ENCODE measurements around the gene SYNE1. TPM values are rescaled to one million over a fixed set of nuclear protein-coding genes. Genes with fewer than 3 reads are reported as not detected.

The SYNE1 gene
- total RNA-seq, 1 donor from 2014 or later, result 6.0 TPM

GRCh38 chr6:152135755-152136448, 501.3 kb downstream of the SYNE1 start:
- Histone ChIP-seq H3K4me1 (no peaks in the 10 kb centered on the region), H3K27ac (no peak overlapping the region), H2AFZ (replicated peaks) (no peak overlapping the region), H3K36me3 (no peaks in the 10 kb centered on the region), H3K4me3 (no peak overlapping the region), H4K20me1 (ENCODE audit: low read depth) (no peaks in the 10 kb centered on the region), H3K79me2 (ENCODE audit: low read depth) (no peaks in the 10 kb centered on the region), H3K9ac (no peak overlapping the region), H3K27me3 (no peaks in the 10 kb centered on the region), H3F3A (ENCODE audit: low read depth) (no peaks in the 10 kb centered on the region), H3K9me3 (ENCODE audit: low read depth) (no peaks in the 10 kb centered on the region), H3K4me2 (no peak overlapping the region)
- H3K27ac Mint-ChIP-seq, result no peak overlapping the region
- peaks cover 10% of the 10 kb centered on the region for H3K36me3 Mint-ChIP-seq
- no peak overlapping the region for H3K4me3 Mint-ChIP-seq
- no peaks in the 10 kb centered on the region for H3K9me3 Mint-ChIP-seq
- no peak for DNase-seq (ENCODE audit: low spot score)
- H3K4me1 Mint-ChIP-seq, result no peaks in the 10 kb centered on the region
- no peaks in the 10 kb centered on the region for H3K27me3 Mint-ChIP-seq (ENCODE audit: insufficient read depth, low read depth)
- no peak for TF ChIP-seq EZH2 (IDR thresholded peaks at IDR 0.05)
- TF ChIP-seq, protein P1, sequence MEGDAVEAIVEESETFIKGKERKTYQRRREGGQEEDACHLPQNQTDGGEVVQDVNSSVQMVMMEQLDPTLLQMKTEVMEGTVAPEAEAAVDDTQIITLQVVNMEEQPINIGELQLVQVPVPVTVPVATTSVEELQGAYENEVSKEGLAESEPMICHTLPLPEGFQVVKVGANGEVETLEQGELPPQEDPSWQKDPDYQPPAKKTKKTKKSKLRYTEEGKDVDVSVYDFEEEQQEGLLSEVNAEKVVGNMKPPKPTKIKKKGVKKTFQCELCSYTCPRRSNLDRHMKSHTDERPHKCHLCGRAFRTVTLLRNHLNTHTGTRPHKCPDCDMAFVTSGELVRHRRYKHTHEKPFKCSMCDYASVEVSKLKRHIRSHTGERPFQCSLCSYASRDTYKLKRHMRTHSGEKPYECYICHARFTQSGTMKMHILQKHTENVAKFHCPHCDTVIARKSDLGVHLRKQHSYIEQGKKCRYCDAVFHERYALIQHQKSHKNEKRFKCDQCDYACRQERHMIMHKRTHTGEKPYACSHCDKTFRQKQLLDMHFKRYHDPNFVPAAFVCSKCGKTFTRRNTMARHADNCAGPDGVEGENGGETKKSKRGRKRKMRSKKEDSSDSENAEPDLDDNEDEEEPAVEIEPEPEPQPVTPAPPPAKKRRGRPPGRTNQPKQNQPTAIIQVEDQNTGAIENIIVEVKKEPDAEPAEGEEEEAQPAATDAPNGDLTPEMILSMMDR (IDR thresholded peaks at IDR 0.05), result no peak
- no peak for TF ChIP-seq EZH2phosphoT487 (IDR thresholded peaks at IDR 0.05)

- Mint-ChIP-seq H3K36me3 (peaks cover 3% of the 10 kb centered on the region), H3K4me3 (no peak overlapping the region), H3K27ac (no peak overlapping the region), H3K4me1 (peaks cover 3% of the 10 kb centered on the region), H3K27me3 (ENCODE audit: insufficient read depth, low read depth) (no peaks in the 10 kb centered on the region), H3K9me3 (no peaks in the 10 kb centered on the region)
- no peak overlapping the region for H3K9ac ChIP-seq
- no peaks in the 10 kb centered on the region for H4K20me1 ChIP-seq (ENCODE audit: low read depth)
- H3K36me3 ChIP-seq, result no peaks in the 10 kb centered on the region
- no peaks in the 10 kb centered on the region for H3K27me3 ChIP-seq
- H3K4me3 ChIP-seq, result no peak overlapping the region
- TF ChIP-seq, protein P1 (IDR thresholded peaks at IDR 0.05), result no peak
- TF ChIP-seq EZH2phosphoT487 (IDR thresholded peaks at IDR 0.05) (no peak), EZH2 (IDR thresholded peaks at IDR 0.05) (no peak)
- no peak for DNase-seq (ENCODE audit: low spot score)
- no peaks in the 10 kb centered on the region for H3K4me1 ChIP-seq
- no peak overlapping the region for H3K4me2 ChIP-seq
- no peak overlapping the region for H2AFZ ChIP-seq (replicated peaks)
- H3K9me3 ChIP-seq (ENCODE audit: low read depth), result no peaks in the 10 kb centered on the region
- H3K27ac ChIP-seq, result no peak overlapping the region
- H3F3A ChIP-seq (ENCODE audit: low read depth), result no peaks in the 10 kb centered on the region
- H3K79me2 ChIP-seq (ENCODE audit: low read depth), result no peaks in the 10 kb centered on the region
Measured at GRCh38 chr6:152130441-152130840, 506.7 kb downstream of the SYNE1 start.

- Mint-ChIP-seq H3K9me3 (no peaks in the 10 kb centered on the region), H3K27ac (no peak overlapping the region), H3K27me3 (ENCODE audit: insufficient read depth, low read depth) (no peaks in the 10 kb centered on the region), H3K4me1 (peaks cover 3% of the 10 kb centered on the region), H3K36me3 (peaks cover 2% of the 10 kb centered on the region), H3K4me3 (no peak overlapping the region)
- no peak for DNase-seq (ENCODE audit: low spot score)
- no peaks in the 10 kb centered on the region for H4K20me1 ChIP-seq (ENCODE audit: low read depth)
- H3K4me2 ChIP-seq, result no peak overlapping the region
- no peak overlapping the region for H2AFZ ChIP-seq (replicated peaks)
- no peaks in the 10 kb centered on the region for H3K36me3 ChIP-seq
- TF ChIP-seq EZH2phosphoT487 (IDR thresholded peaks at IDR 0.05) (no peak), EZH2 (IDR thresholded peaks at IDR 0.05) (no peak)
- TF ChIP-seq, protein P1 (IDR thresholded peaks at IDR 0.05), result no peak
- H3K27ac ChIP-seq, result no peak overlapping the region
- no peaks in the 10 kb centered on the region for H3K9me3 ChIP-seq (ENCODE audit: low read depth)
- no peaks in the 10 kb centered on the region for H3K79me2 ChIP-seq (ENCODE audit: low read depth)
- no peak overlapping the region for H3K9ac ChIP-seq
- H3K27me3 ChIP-seq, result no peaks in the 10 kb centered on the region
- no peaks in the 10 kb centered on the region for H3F3A ChIP-seq (ENCODE audit: low read depth)
- H3K4me3 ChIP-seq, result no peak overlapping the region
- no peaks in the 10 kb centered on the region for H3K4me1 ChIP-seq
Measured at GRCh38 chr6:152129691-152130151, 507.4 kb downstream of the SYNE1 start.

All from neural progenitor cell (in vitro differentiated cells).